ENCODE results near the gene GSTO2.

Gene GSTO2

GRCh38 chr10:104330168-104331110 is 61.5 kb downstream of the GSTO2 start:
- H3K4me3 ChIP-seq (ENCODE audit: low read length), result peak overlapping the region; percentile 40
- no peaks in the 10 kb centered on the region for H3K36me3 ChIP-seq (ENCODE audit: control insufficient read depth, insufficient read depth, low read length, severe bottlenecking)
- DNase-seq (ENCODE audit: low read depth), result peak; percentile 94
- H3K27me3 ChIP-seq (replicated peaks; ENCODE audit: control insufficient read depth, insufficient read depth, low read length), result no peaks in the 10 kb centered on the region
- no peaks in the 10 kb centered on the region for H3K9me3 ChIP-seq (ENCODE audit: control insufficient read depth, low read length)
- H3K9ac ChIP-seq (ENCODE audit: low read length), result peak overlapping the region; percentile 83
- H3K4me1 ChIP-seq (ENCODE audit: control insufficient read depth, insufficient read depth, low read length), result peaks cover 49% of the 10 kb centered on the region

DNA sequence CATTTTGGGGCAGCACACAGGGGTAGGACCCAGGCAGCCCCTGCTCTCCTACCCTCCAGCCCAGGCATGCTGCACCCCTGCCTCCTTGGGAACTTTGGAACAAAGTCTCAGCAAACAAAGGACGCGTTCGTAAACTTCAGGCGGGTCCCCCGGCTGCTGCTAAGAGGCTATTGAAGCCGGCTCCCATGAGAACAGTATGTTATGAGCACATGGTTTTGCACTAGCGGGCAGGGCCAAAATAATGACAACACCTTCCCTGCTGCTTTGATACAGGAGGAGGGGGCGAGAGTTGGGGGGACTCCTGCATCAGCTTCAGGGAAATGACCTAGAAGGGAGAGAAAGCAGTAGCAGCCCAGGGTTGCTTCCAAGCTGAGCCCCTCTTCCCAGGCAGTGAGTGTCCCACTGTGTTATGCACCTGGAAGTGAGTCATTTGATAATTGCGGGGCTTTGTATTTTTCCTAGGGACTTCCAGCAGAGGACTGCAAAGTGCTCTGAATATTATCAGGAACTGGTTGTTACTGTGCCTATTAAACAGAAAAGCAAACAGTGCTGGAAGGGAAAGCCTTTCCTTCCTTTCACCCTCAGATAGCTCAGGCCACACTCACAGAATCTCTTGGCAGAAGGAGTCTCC is 62.3 kb downstream of the GSTO2 start:
- H3K9ac ChIP-seq (ENCODE audit: low read length), result peak overlapping the region; percentile 39
- peak overlapping the region; percentile 26 for H3K4me3 ChIP-seq (ENCODE audit: low read length)
- H3K27me3 ChIP-seq (replicated peaks; ENCODE audit: control insufficient read depth, insufficient read depth, low read length), result no peaks in the 10 kb centered on the region
- DNase-seq (ENCODE audit: low read depth), result peak; percentile 45
- H3K4me1 ChIP-seq (ENCODE audit: control insufficient read depth, insufficient read depth, low read length), result peaks cover 54% of the 10 kb centered on the region
- H3K36me3 ChIP-seq (ENCODE audit: control insufficient read depth, insufficient read depth, low read length, severe bottlenecking), result no peaks in the 10 kb centered on the region
- H3K9me3 ChIP-seq (ENCODE audit: control insufficient read depth, low read length), result no peaks in the 10 kb centered on the region

GRCh38 chr10:104332243-104333031 is 63.5 kb downstream of the GSTO2 start:
- peaks cover 50% of the 10 kb centered on the region for H3K4me1 ChIP-seq (ENCODE audit: control insufficient read depth, insufficient read depth, low read length)
- H3K9ac ChIP-seq (ENCODE audit: low read length), result no peak overlapping the region
- H3K9me3 ChIP-seq (ENCODE audit: control insufficient read depth, low read length), result no peaks in the 10 kb centered on the region
- no peak overlapping the region for H3K4me3 ChIP-seq (ENCODE audit: low read length)
- H3K36me3 ChIP-seq (ENCODE audit: control insufficient read depth, insufficient read depth, low read length, severe bottlenecking), result no peaks in the 10 kb centered on the region
- H3K27me3 ChIP-seq (replicated peaks; ENCODE audit: control insufficient read depth, insufficient read depth, low read length), result no peaks in the 10 kb centered on the region
- no peak for DNase-seq (ENCODE audit: low read depth)

- Histone ChIP-seq H3K9me3 (ENCODE audit: control insufficient read depth, low read length) (no peaks in the 10 kb centered on the region), H3K36me3 (ENCODE audit: control insufficient read depth, insufficient read depth, low read length, severe bottlenecking) (no peaks in the 10 kb centered on the region), H3K9ac (ENCODE audit: low read length) (no peak overlapping the region), H3K4me1 (ENCODE audit: control insufficient read depth, insufficient read depth, low read length) (peaks cover 43% of the 10 kb centered on the region), H3K27me3 (replicated peaks; ENCODE audit: control insufficient read depth, insufficient read depth, low read length) (no peaks in the 10 kb centered on the region), H3K4me3 (ENCODE audit: low read length) (no peak overlapping the region)
- no peak for DNase-seq (ENCODE audit: low read depth)
Measured at GRCh38 chr10:104333032-104333727, 64.2 kb downstream of the GSTO2 start.

GRCh38 chr10:104333728-104334373 is 64.9 kb downstream of the GSTO2 start:
- H3K4me3 ChIP-seq (ENCODE audit: low read length), result no peak overlapping the region
- H3K4me1 ChIP-seq (ENCODE audit: control insufficient read depth, insufficient read depth, low read length), result peaks cover 36% of the 10 kb centered on the region
- no peaks in the 10 kb centered on the region for H3K9me3 ChIP-seq (ENCODE audit: control insufficient read depth, low read length)
- H3K9ac ChIP-seq (ENCODE audit: low read length), result no peak overlapping the region
- DNase-seq (ENCODE audit: low read depth), result no peak
- no peaks in the 10 kb centered on the region for H3K27me3 ChIP-seq (replicated peaks; ENCODE audit: control insufficient read depth, insufficient read depth, low read length)
- H3K36me3 ChIP-seq (ENCODE audit: control insufficient read depth, insufficient read depth, low read length, severe bottlenecking), result no peaks in the 10 kb centered on the region

- DNase-seq (ENCODE audit: low read depth), result no peak
- Histone ChIP-seq H3K9ac (ENCODE audit: low read length) (no peak overlapping the region), H3K4me1 (ENCODE audit: control insufficient read depth, insufficient read depth, low read length) (peaks cover 36% of the 10 kb centered on the region), H3K9me3 (ENCODE audit: control insufficient read depth, low read length) (no peaks in the 10 kb centered on the region), H3K4me3 (ENCODE audit: low read length) (no peak overlapping the region), H3K27me3 (replicated peaks; ENCODE audit: control insufficient read depth, insufficient read depth, low read length) (no peaks in the 10 kb centered on the region), H3K36me3 (ENCODE audit: control insufficient read depth, insufficient read depth, low read length, severe bottlenecking) (no peaks in the 10 kb centered on the region)
Measured at GRCh38 chr10:104334561-104334960, 65.6 kb downstream of the GSTO2 start.

GRCh38 chr10:104334965-104335650 is 66.1 kb downstream of the GSTO2 start:
- no peaks in the 10 kb centered on the region for H3K36me3 ChIP-seq (ENCODE audit: control insufficient read depth, insufficient read depth, low read length, severe bottlenecking)
- H3K4me3 ChIP-seq (ENCODE audit: low read length), result no peak overlapping the region
- no peak for DNase-seq (ENCODE audit: low read depth)
- no peaks in the 10 kb centered on the region for H3K27me3 ChIP-seq (replicated peaks; ENCODE audit: control insufficient read depth, insufficient read depth, low read length)
- no peaks in the 10 kb centered on the region for H3K9me3 ChIP-seq (ENCODE audit: control insufficient read depth, low read length)
- H3K9ac ChIP-seq (ENCODE audit: low read length), result no peak overlapping the region
- peaks cover 35% of the 10 kb centered on the region for H3K4me1 ChIP-seq (ENCODE audit: control insufficient read depth, insufficient read depth, low read length)

DNA sequence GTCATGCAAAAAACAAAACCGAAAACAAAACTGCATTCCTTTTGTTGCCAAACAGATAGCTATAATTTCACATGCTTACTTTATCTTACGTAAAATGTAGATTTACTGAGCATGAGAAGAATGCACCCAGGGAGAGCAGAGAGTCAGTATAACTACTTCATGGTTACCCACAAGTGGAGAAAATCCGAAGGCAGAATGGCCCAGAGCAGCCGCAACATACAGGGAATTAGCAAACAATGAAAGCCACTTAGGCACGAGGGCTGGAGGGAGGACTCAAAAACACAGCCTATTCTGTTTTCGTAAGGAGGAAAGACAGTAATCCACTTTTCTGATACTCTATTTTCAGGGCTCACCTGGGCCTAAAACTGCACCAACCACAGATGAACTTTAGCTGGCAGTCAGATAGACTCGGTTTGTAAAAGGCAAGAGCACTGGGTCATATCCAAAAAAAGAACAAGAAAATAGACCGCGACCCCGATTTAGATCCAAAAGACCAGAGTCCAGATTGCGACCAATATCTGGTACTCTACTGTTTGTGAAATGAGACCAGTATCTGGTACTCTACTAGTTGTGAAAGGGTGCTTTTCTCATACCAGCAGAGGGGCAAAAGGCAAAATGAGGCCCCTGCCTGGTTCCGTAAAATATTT is 68.0 kb downstream of the GSTO2 start:
- H3K9ac ChIP-seq (ENCODE audit: low read length), result peak overlapping the region; percentile 93
- H3K27me3 ChIP-seq (replicated peaks; ENCODE audit: control insufficient read depth, insufficient read depth, low read length), result no peaks in the 10 kb centered on the region
- no peaks in the 10 kb centered on the region for H3K36me3 ChIP-seq (ENCODE audit: control insufficient read depth, insufficient read depth, low read length, severe bottlenecking)
- H3K4me1 ChIP-seq (ENCODE audit: control insufficient read depth, insufficient read depth, low read length), result peaks cover 24% of the 10 kb centered on the region
- H3K9me3 ChIP-seq (ENCODE audit: control insufficient read depth, low read length), result no peaks in the 10 kb centered on the region
- peak; percentile 84 for DNase-seq (ENCODE audit: low read depth)
- H3K4me3 ChIP-seq (ENCODE audit: low read length), result peak overlapping the region; percentile 92

GRCh38 chr10:104337521-104337984 is 68.6 kb downstream of the GSTO2 start:
- no peaks in the 10 kb centered on the region for H3K36me3 ChIP-seq (ENCODE audit: control insufficient read depth, insufficient read depth, low read length, severe bottlenecking)
- H3K9ac ChIP-seq (ENCODE audit: low read length), result peak overlapping the region; percentile 93
- H3K9me3 ChIP-seq (ENCODE audit: control insufficient read depth, low read length), result no peaks in the 10 kb centered on the region
- peak overlapping the region; percentile 92 for H3K4me3 ChIP-seq (ENCODE audit: low read length)
- peaks cover 24% of the 10 kb centered on the region for H3K4me1 ChIP-seq (ENCODE audit: control insufficient read depth, insufficient read depth, low read length)
- DNase-seq (ENCODE audit: low read depth), result peak; percentile 71
- no peaks in the 10 kb centered on the region for H3K27me3 ChIP-seq (replicated peaks; ENCODE audit: control insufficient read depth, insufficient read depth, low read length)

Data from adipocyte (in vitro differentiated cells).